Mucosa of rectum (tissue), 2 donors: ENCODE data around the gene ERAS.

ENCODE experiments used
- H3K27ac ChIP-seq, 2 donors: one replicate each; pipeline ENCODE4 v1.7.0; 2013; ENCODE audit warnings: inconsistent platforms in 2 of 2, low read depth in 2 of 2, low read length in 2 of 2
- H3K27me3 ChIP-seq, 2 donors: one replicate each; pipeline ENCODE4 v1.7.0; 2013; ENCODE audit warnings: low read length in 2 of 2; ENCODE audit not compliant: control insufficient read depth in 2 of 2, insufficient read depth in 2 of 2
- H3K36me3 ChIP-seq, 2 donors: one replicate each; pipeline ENCODE4 v1.7.0; 2013; ENCODE audit warnings: low read length in 2 of 2; ENCODE audit not compliant: control insufficient read depth in 2 of 2, insufficient read depth in 2 of 2
- H3K4me1 ChIP-seq, 2 donors: one replicate each; pipeline ENCODE4 v1.7.0; 2013; ENCODE audit warnings: low read length in 2 of 2, mild to moderate bottlenecking in 1 of 2; ENCODE audit not compliant: control insufficient read depth in 2 of 2, insufficient read depth in 2 of 2
- H3K4me3 ChIP-seq, 2 donors: one replicate each; pipeline ENCODE4 v1.7.0; 2013; ENCODE audit warnings: low read length in 2 of 2
- H3K9ac ChIP-seq, 2 donors: one replicate each; pipeline ENCODE4 v1.7.0; 2013; ENCODE audit warnings: low read length in 2 of 2, low read depth in 1 of 2, mild to moderate bottlenecking in 1 of 2
- H3K9me3 ChIP-seq, 2 donors: one replicate each; pipeline ENCODE4 v1.7.0; 2013; ENCODE audit warnings: low read length in 2 of 2; ENCODE audit not compliant: control insufficient read depth in 2 of 2
- donor health status: healthy.
- donor health status: Normal muscosa, but diverticular disease.

Gene ERAS

DNA sequence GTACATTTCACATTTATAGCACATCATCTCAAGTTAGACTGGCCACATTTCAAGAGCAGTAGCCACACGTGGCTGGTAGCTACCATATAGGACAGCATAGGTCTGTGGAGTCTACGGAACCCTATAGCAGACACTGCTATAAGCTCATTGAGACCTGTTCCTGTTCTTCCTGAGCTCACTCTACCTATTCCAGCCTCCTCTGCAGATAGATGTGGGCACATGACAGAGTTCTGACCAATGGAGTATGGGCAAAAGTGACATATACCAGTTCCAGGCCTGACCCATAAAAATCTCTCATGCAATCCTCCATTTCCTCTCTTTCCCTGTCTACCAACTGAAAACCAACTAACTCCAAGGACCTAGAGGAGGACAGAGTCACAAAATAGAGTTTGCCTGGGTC, 28.0 kb upstream of the ERAS start:
- Histone ChIP-seq H3K27ac (no peak overlapping the region), H3K9ac (no peak overlapping the region), H3K4me3 (no peak overlapping the region), H3K36me3 (no peaks in the 10 kb centered on the region), H3K27me3 (peaks cover 0 to 4% of the 10 kb centered on the region in 2 donors), H3K4me1 (peaks cover 4 to 5% of the 10 kb centered on the region in 2 donors), H3K9me3 (no peaks in the 10 kb centered on the region)

GRCh38 chrX:48800574-48801279, 25.6 kb upstream of the ERAS start:
- Histone ChIP-seq H3K4me3 (peak overlapping the region; percentile 82 to 85), H3K27ac (peak overlapping the region; percentile 88 to 93), H3K9ac (peak overlapping the region; percentile 60 to 72)

GRCh38 chrX:48801280-48802088, 24.8 kb upstream of the ERAS start, which contains the start of gene HDAC6:
HDAC6 (plus strand) TSS chrX:48802067; CDS start chrX:48802693, 626 bp downstream.
- peaks cover 0 to 7% of the 10 kb centered on the region in 2 donors for H3K36me3 ChIP-seq

More at GRCh38 chrX:48800574-48801279, 25.6 kb upstream of the ERAS start:
- H3K9me3 ChIP-seq: no peaks in the 10 kb centered on the region
- H3K4me1 ChIP-seq: peaks cover 4 to 5% of the 10 kb centered on the region in 2 donors
- peaks cover 0 to 7% of the 10 kb centered on the region in 2 donors for H3K36me3 ChIP-seq
- peaks cover 0 to 2% of the 10 kb centered on the region in 2 donors for H3K27me3 ChIP-seq

GRCh38 chrX:48802089-48802904, 24.0 kb upstream of the ERAS start:
- Histone ChIP-seq H3K9ac (peak overlapping the region; percentile 78 to 93), H3K36me3 (peaks cover 0 to 7% of the 10 kb centered on the region in 2 donors), H3K4me1 (peaks cover 4 to 5% of the 10 kb centered on the region in 2 donors), H3K4me3 (peak overlapping the region; percentile 74 to 82), H3K27me3 (no peaks in the 10 kb centered on the region), H3K9me3 (no peaks in the 10 kb centered on the region), H3K27ac (peak overlapping the region; percentile 97 to 99)

More at GRCh38 chrX:48801280-48802088, 24.8 kb upstream of the ERAS start, which contains the start of gene HDAC6:
- Histone ChIP-seq H3K9me3 (no peaks in the 10 kb centered on the region), H3K9ac (peak within 1 kb of the TSS; percentile 78 to 93), H3K27me3 (no peaks in the 10 kb centered on the region), H3K4me1 (peaks cover 4 to 5% of the 10 kb centered on the region in 2 donors), H3K4me3 (peak within 1 kb of the TSS; percentile 82 to 85), H3K27ac (peak within 1 kb of the TSS; percentile 97 to 99)

GRCh38 chrX:48802905-48803200, 23.5 kb upstream of the ERAS start:
- Histone ChIP-seq H3K27me3 (no peaks in the 10 kb centered on the region), H3K36me3 (peaks cover 0 to 7% of the 10 kb centered on the region in 2 donors), H3K9ac (peak overlapping the region; percentile 70 to 93), H3K27ac (peak overlapping the region; percentile 97 to 99), H3K9me3 (no peaks in the 10 kb centered on the region), H3K4me1 (peaks cover 4 to 5% of the 10 kb centered on the region in 2 donors), H3K4me3 (peak overlapping the region; percentile 74 to 82)

GRCh38 chrX:48806081-48806480, 20.2 kb upstream of the ERAS start:
- no peaks in the 10 kb centered on the region for H3K9me3 ChIP-seq
- H3K27ac ChIP-seq: no peak overlapping the region
- no peak overlapping the region for H3K9ac ChIP-seq
- H3K4me3 ChIP-seq: no peak overlapping the region
- peaks cover 0 to 7% of the 10 kb centered on the region in 2 donors for H3K36me3 ChIP-seq
- no peaks in the 10 kb centered on the region for H3K4me1 ChIP-seq
- H3K27me3 ChIP-seq: peaks cover 0 to 3% of the 10 kb centered on the region in 2 donors

- no peaks in the 10 kb centered on the region for H3K4me1 ChIP-seq
- no peak overlapping the region for H3K27ac ChIP-seq
- H3K9ac ChIP-seq: no peak overlapping the region
- peaks cover 7 to 13% of the 10 kb centered on the region in 2 donors for H3K36me3 ChIP-seq
- no peaks in the 10 kb centered on the region for H3K9me3 ChIP-seq
- H3K4me3 ChIP-seq: no peak overlapping the region
- H3K27me3 ChIP-seq: no peaks in the 10 kb centered on the region
Measured at GRCh38 chrX:48813644-48814043, 12.7 kb upstream of the ERAS start.

DNA sequence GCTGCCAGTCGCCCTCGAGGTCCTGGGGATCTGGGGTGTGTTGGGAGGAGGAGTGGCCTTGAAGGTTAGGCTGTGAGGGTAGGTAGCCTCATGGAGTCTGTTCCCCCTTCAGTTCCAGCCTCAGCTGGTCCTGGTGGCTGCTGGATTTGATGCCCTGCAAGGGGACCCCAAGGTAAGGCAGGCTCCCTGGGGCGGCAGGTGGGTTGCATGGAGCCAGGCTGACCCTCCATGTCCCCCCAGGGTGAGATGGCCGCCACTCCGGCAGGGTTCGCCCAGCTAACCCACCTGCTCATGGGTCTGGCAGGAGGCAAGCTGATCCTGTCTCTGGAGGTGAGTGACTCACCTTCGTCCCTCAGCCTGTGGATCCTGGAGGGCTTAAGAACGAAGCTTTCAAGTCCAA, 11.6 kb upstream of the ERAS start:
- Histone ChIP-seq H3K27ac (no peak overlapping the region), H3K9me3 (no peaks in the 10 kb centered on the region), H3K36me3 (peaks cover 8 to 17% of the 10 kb centered on the region in 2 donors), H3K4me1 (no peaks in the 10 kb centered on the region), H3K4me3 (no peak overlapping the region), H3K27me3 (no peaks in the 10 kb centered on the region), H3K9ac (no peak overlapping the region)

DNA sequence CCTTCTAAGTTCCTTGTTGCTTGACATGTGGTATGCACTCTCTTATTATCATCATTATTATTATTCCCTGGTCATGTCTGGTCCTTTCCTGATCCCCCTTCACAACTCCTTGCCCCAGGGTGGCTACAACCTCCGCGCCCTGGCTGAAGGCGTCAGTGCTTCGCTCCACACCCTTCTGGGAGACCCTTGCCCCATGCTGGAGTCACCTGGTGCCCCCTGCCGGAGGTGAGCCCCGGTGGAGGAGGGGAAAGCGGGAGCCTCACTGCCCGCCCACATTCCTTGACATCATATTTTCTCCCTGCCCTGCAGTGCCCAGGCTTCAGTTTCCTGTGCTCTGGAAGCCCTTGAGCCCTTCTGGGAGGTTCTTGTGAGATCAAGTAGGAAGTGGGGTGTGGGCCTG, 11.0 kb upstream of the ERAS start:
- Histone ChIP-seq H3K4me3 (no peak overlapping the region), H3K27ac (no peak overlapping the region), H3K4me1 (no peaks in the 10 kb centered on the region), H3K9ac (no peak overlapping the region), H3K9me3 (no peaks in the 10 kb centered on the region), H3K27me3 (no peaks in the 10 kb centered on the region), H3K36me3 (peaks cover 9 to 17% of the 10 kb centered on the region in 2 donors)
